ENCODE data around the gene COP1. TPM values are rescaled to one million over a fixed set of nuclear protein-coding genes. Genes with fewer than 3 reads are reported as not detected.

COP1 gene
- total RNA-seq, 4 donors from 2014 or later, result 37.7 to 51.4 (median 44.8) TPM

DNA sequence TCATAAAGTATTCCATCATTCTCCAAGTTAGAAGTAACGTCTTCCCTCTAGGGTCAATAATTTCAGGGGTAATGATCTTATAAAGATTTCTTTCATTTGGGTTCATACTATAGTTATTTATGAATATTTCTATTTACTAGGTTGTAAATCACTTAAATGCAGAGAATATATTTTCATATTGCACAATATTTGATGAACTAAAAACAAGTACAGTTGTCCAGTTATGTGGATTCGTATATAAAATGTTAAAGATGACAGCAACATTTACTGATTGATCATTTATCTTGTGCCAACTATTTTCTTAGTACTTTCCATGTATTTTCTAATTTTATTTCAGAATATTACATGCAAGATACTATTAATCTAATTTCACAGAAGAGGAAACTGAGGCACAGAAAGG, 243.3 kb downstream of the COP1 start:
- H3K36me3 ChIP-seq, result peaks cover 0 to 22% of the 10 kb centered on the region in 2 donors
- TF ChIP-seq EP300 (IDR thresholded peaks at IDR 0.05) (no peak), POLR2A (IDR thresholded peaks at IDR 0.05) (no peak), POLR2AphosphoS5 (IDR thresholded peaks at IDR 0.05) (no peak)
- TF ChIP-seq, protein P1, sequence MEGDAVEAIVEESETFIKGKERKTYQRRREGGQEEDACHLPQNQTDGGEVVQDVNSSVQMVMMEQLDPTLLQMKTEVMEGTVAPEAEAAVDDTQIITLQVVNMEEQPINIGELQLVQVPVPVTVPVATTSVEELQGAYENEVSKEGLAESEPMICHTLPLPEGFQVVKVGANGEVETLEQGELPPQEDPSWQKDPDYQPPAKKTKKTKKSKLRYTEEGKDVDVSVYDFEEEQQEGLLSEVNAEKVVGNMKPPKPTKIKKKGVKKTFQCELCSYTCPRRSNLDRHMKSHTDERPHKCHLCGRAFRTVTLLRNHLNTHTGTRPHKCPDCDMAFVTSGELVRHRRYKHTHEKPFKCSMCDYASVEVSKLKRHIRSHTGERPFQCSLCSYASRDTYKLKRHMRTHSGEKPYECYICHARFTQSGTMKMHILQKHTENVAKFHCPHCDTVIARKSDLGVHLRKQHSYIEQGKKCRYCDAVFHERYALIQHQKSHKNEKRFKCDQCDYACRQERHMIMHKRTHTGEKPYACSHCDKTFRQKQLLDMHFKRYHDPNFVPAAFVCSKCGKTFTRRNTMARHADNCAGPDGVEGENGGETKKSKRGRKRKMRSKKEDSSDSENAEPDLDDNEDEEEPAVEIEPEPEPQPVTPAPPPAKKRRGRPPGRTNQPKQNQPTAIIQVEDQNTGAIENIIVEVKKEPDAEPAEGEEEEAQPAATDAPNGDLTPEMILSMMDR (IDR thresholded peaks at IDR 0.05), result no peak
- no peaks in the 10 kb centered on the region for H3K9me3 ChIP-seq
- ATAC-seq, result no peak
- WGBS, 2 donors (ENCODE audit: low coverage in 1 of 2), result 94 to 100% methylated on average over 2 of the region's 2 CpGs
- H3K27me3 ChIP-seq, result no peaks in the 10 kb centered on the region
- H3K4me3 ChIP-seq, result no peak overlapping the region
- H3K27ac ChIP-seq, result no peak overlapping the region
- H3K4me1 ChIP-seq, result no peaks in the 10 kb centered on the region

DNA sequence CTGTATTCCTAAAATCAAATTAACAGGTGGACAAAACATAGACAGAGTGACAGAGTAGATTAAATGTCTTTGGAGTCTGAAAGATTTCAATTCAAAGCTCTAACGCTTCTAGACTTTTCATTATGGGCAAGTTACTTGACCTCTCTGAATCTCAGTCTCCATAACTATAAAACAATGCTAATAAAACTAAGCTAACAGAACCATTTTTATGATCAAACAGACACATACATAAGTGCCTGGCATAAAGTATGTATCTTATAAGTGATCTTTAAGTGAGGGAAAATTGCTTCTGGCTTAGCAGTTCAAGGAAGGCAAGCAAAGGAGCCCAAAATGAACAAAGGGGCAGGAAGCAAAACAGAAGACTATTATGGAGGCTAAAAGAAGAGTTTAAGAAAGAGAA, 246.9 kb downstream of the COP1 start:
- no peak for ATAC-seq

DNA sequence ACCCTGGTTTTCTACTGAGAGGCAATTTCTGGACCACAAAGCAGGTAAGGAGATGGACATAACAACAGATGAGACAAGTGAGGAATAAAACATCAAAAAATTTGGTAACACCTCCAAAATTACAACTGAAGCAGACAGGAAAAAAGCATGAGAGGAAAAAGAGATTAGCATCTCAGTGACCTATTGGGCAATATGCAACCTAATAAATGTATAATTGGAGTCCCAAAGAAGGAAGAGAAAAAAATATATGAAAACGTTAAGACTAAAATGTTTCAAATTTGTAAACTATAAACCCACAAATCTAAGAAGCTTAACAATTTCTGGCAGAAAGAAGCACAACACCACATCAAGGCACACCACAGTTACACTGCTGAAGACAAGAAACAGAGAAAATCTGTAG, 255.5 kb downstream of the COP1 start:
- H3K27me3 ChIP-seq, result no peaks in the 10 kb centered on the region
- 29 to 83% methylated on average over 1 of the region's 1 CpG for WGBS, 2 donors (ENCODE audit: low coverage in 1 of 2)
- H3K36me3 ChIP-seq, result peaks cover 0 to 28% of the 10 kb centered on the region in 2 donors
- no peak overlapping the region for H3K27ac ChIP-seq
- H3K9me3 ChIP-seq, result no peaks in the 10 kb centered on the region
- H3K4me3 ChIP-seq, result no peak overlapping the region
- TF ChIP-seq EP300 (IDR thresholded peaks at IDR 0.05) (no peak), POLR2AphosphoS5 (IDR thresholded peaks at IDR 0.05) (no peak), POLR2A (IDR thresholded peaks at IDR 0.05) (no peak)
- TF ChIP-seq, protein P1 (IDR thresholded peaks at IDR 0.05), result no peak
- H3K4me1 ChIP-seq, result no peaks in the 10 kb centered on the region
- ATAC-seq, result no peak

More for the DNA sequence above, 246.9 kb downstream of the COP1 start:
- H3K27ac ChIP-seq, result no peak overlapping the region
- H3K27me3 ChIP-seq, result no peaks in the 10 kb centered on the region
- H3K9me3 ChIP-seq, result no peaks in the 10 kb centered on the region
- H3K36me3 ChIP-seq, result peaks cover 0 to 31% of the 10 kb centered on the region in 2 donors
- H3K4me1 ChIP-seq, result no peaks in the 10 kb centered on the region
- WGBS, 2 donors (ENCODE audit: low coverage in 1 of 2), result 88 to 100% methylated on average over 1 of the region's 1 CpG
- no peak overlapping the region for H3K4me3 ChIP-seq
- TF ChIP-seq POLR2AphosphoS5 (IDR thresholded peaks at IDR 0.05) (no peak), POLR2A (IDR thresholded peaks at IDR 0.05) (no peak), EP300 (IDR thresholded peaks at IDR 0.05) (no peak)
- TF ChIP-seq, protein P1 (IDR thresholded peaks at IDR 0.05), result no peak

DNA sequence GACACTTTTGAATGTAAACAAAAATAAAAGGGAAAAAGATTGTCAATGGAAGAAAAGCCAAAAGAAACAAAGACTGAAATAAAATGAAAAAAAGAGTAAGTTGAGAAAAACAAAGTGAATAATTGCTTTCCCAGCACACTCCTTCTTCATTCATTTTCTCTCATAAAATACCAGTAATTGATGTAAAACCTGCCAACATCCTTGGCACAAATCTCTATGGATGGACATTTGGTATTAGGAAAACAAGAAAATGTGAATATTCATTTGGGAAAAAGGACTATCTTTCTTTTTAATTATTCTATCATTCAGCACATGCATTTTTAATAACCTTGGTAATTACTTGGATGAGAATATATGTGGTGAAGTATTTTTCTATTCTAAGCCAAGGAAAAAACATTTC, 259.3 kb downstream of the COP1 start:
- no peaks in the 10 kb centered on the region for H3K4me1 ChIP-seq
- H3K4me3 ChIP-seq, result no peak overlapping the region
- ATAC-seq, result no peak
- H3K27me3 ChIP-seq, result no peaks in the 10 kb centered on the region
- TF ChIP-seq, protein P1 (IDR thresholded peaks at IDR 0.05), result no peak
- TF ChIP-seq POLR2AphosphoS5 (IDR thresholded peaks at IDR 0.05), result no peak
- no peak for TF ChIP-seq POLR2A (IDR thresholded peaks at IDR 0.05)
- no peak for TF ChIP-seq EP300 (IDR thresholded peaks at IDR 0.05)
- no peaks in the 10 kb centered on the region for H3K9me3 ChIP-seq
- H3K27ac ChIP-seq, result no peak overlapping the region
- peaks cover 0 to 53% of the 10 kb centered on the region in 2 donors for H3K36me3 ChIP-seq

DNA sequence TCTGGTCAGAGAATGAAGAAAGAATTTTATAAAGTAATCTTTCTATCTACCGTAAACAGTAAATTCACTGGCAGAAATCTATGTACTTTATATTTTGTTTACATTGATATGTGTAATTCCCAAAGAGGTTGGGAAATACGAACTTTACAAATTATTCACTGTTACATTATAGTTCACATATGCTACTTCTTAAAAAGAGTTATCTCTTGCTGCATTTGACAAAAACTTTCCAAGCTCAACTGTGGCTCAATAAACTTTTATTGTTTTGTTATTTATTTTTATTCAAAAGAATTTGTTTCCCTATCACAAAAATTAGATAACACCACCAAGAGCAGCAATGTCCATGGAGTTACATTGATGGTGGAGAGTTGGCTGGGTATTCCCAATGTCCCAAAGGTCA, 262.5 kb downstream of the COP1 start:
- Histone ChIP-seq H3K27me3 (no peaks in the 10 kb centered on the region), H3K36me3 (peaks cover 3 to 68% of the 10 kb centered on the region in 2 donors), H3K27ac (no peak overlapping the region), H3K9me3 (no peaks in the 10 kb centered on the region), H3K4me3 (no peak overlapping the region), H3K4me1 (no peaks in the 10 kb centered on the region)
- TF ChIP-seq, protein P1 (IDR thresholded peaks at IDR 0.05), result no peak
- TF ChIP-seq EP300 (IDR thresholded peaks at IDR 0.05), result no peak
- 69 to 84% methylated on average over 2 of the region's 2 CpGs for WGBS, 2 donors (ENCODE audit: low coverage in 1 of 2)
- ATAC-seq, result no peak
